ENCODE data around the gene TRAPPC13.
"Not testable (repeated sequence)": the region's sequence is repeated elsewhere in the genome, so short reads cannot be mapped to it uniquely, and the experiment has no call there.

The TRAPPC13 gene

GRCh38 chr5:65676056-65676455 is 51.2 kb downstream of the TRAPPC13 start:
- H3K4me3 ChIP-seq (ENCODE audit: low read depth, low read length); H3K9ac ChIP-seq (ENCODE audit: low read depth, low read length); H3K9me3 ChIP-seq (ENCODE audit: control insufficient read depth, insufficient read depth, low read length); H3K27me3 ChIP-seq (ENCODE audit: control insufficient read depth, insufficient read depth, low read length); H3K4me1 ChIP-seq (ENCODE audit: control insufficient read depth, insufficient read depth, low read length); H3K27ac ChIP-seq (ENCODE audit: low read depth, low read length): not testable (repeated sequence)
- H3K36me3 ChIP-seq (ENCODE audit: control insufficient read depth, insufficient read depth, low read length) = peaks cover 39% of the 10 kb centered on the region

GRCh38 chr5:65682148-65682547 is 57.3 kb downstream of the TRAPPC13 start:
- Histone ChIP-seq H3K9ac (ENCODE audit: low read depth, low read length) (no peak overlapping the region), H3K36me3 (ENCODE audit: control insufficient read depth, insufficient read depth, low read length) (peaks cover 40% of the 10 kb centered on the region)

GRCh38 chr5:65693121-65693520 is 68.3 kb downstream of the TRAPPC13 start:
- peaks cover 16% of the 10 kb centered on the region for H3K36me3 ChIP-seq (ENCODE audit: control insufficient read depth, insufficient read depth, low read length)
- H3K9ac ChIP-seq (ENCODE audit: low read depth, low read length) = no peak overlapping the region
- H3K9me3 ChIP-seq (ENCODE audit: control insufficient read depth, insufficient read depth, low read length) = no peaks in the 10 kb centered on the region
- peaks cover 5% of the 10 kb centered on the region; the same call in 1 of the 2 replicates for H3K4me1 ChIP-seq (ENCODE audit: control insufficient read depth, insufficient read depth, low read length)
- H3K27me3 ChIP-seq (ENCODE audit: control insufficient read depth, insufficient read depth, low read length) = no peaks in the 10 kb centered on the region
- H3K4me3 ChIP-seq (ENCODE audit: low read depth, low read length) = no peak overlapping the region
- H3K27ac ChIP-seq (ENCODE audit: low read depth, low read length) = no peak overlapping the region

More at GRCh38 chr5:65682148-65682547, 57.3 kb downstream of the TRAPPC13 start:
- Histone ChIP-seq H3K4me3 (ENCODE audit: low read depth, low read length) (no peak overlapping the region), H3K27ac (ENCODE audit: low read depth, low read length) (no peak overlapping the region), H3K27me3 (ENCODE audit: control insufficient read depth, insufficient read depth, low read length) (no peaks in the 10 kb centered on the region), H3K4me1 (ENCODE audit: control insufficient read depth, insufficient read depth, low read length) (no peaks in the 10 kb centered on the region), H3K9me3 (ENCODE audit: control insufficient read depth, insufficient read depth, low read length) (no peaks in the 10 kb centered on the region)

- peaks cover 5% of the 10 kb centered on the region; the same call in 1 of the 2 replicates for H3K4me1 ChIP-seq (ENCODE audit: control insufficient read depth, insufficient read depth, low read length)
- H3K27ac ChIP-seq (ENCODE audit: low read depth, low read length) = no peak overlapping the region
- H3K27me3 ChIP-seq (ENCODE audit: control insufficient read depth, insufficient read depth, low read length) = no peaks in the 10 kb centered on the region
- no peaks in the 10 kb centered on the region for H3K9me3 ChIP-seq (ENCODE audit: control insufficient read depth, insufficient read depth, low read length)
- H3K36me3 ChIP-seq (ENCODE audit: control insufficient read depth, insufficient read depth, low read length) = peaks cover 8% of the 10 kb centered on the region
- H3K9ac ChIP-seq (ENCODE audit: low read depth, low read length) = no peak overlapping the region
- H3K4me3 ChIP-seq (ENCODE audit: low read depth, low read length) = no peak overlapping the region
These were observed 70.4 kb downstream of the TRAPPC13 start for GRCh38 chr5:65695162-65695755.

GRCh38 chr5:65695896-65696295 is 71.1 kb downstream of the TRAPPC13 start:
- Histone ChIP-seq H3K27me3 (ENCODE audit: control insufficient read depth, insufficient read depth, low read length) (no peaks in the 10 kb centered on the region), H3K36me3 (ENCODE audit: control insufficient read depth, insufficient read depth, low read length) (peaks cover 8% of the 10 kb centered on the region), H3K9me3 (ENCODE audit: control insufficient read depth, insufficient read depth, low read length) (no peaks in the 10 kb centered on the region), H3K4me1 (ENCODE audit: control insufficient read depth, insufficient read depth, low read length) (peaks cover 5% of the 10 kb centered on the region; the same call in 1 of the 2 replicates), H3K27ac (ENCODE audit: low read depth, low read length) (no peak overlapping the region), H3K9ac (ENCODE audit: low read depth, low read length) (no peak overlapping the region), H3K4me3 (ENCODE audit: low read depth, low read length) (no peak overlapping the region)

GRCh38 chr5:65696892-65697291 is 72.1 kb downstream of the TRAPPC13 start:
- peaks cover 5% of the 10 kb centered on the region for H3K36me3 ChIP-seq (ENCODE audit: control insufficient read depth, insufficient read depth, low read length)
- H3K27me3 ChIP-seq (ENCODE audit: control insufficient read depth, insufficient read depth, low read length) = no peaks in the 10 kb centered on the region
- no peak overlapping the region for H3K27ac ChIP-seq (ENCODE audit: low read depth, low read length)
- H3K9me3 ChIP-seq (ENCODE audit: control insufficient read depth, insufficient read depth, low read length) = no peaks in the 10 kb centered on the region
- H3K9ac ChIP-seq (ENCODE audit: low read depth, low read length) = no peak overlapping the region
- no peak overlapping the region for H3K4me3 ChIP-seq (ENCODE audit: low read depth, low read length)
- peaks cover 5% of the 10 kb centered on the region; the same call in 1 of the 2 replicates for H3K4me1 ChIP-seq (ENCODE audit: control insufficient read depth, insufficient read depth, low read length)

- no peaks in the 10 kb centered on the region for H3K9me3 ChIP-seq (ENCODE audit: control insufficient read depth, insufficient read depth, low read length)
- no peak overlapping the region for H3K27ac ChIP-seq (ENCODE audit: low read depth, low read length)
- H3K4me3 ChIP-seq (ENCODE audit: low read depth, low read length) = no peak overlapping the region
- H3K9ac ChIP-seq (ENCODE audit: low read depth, low read length) = no peak overlapping the region
- H3K36me3 ChIP-seq (ENCODE audit: control insufficient read depth, insufficient read depth, low read length) = peaks cover 19% of the 10 kb centered on the region
- H3K27me3 ChIP-seq (ENCODE audit: control insufficient read depth, insufficient read depth, low read length) = no peaks in the 10 kb centered on the region
- H3K4me1 ChIP-seq (ENCODE audit: control insufficient read depth, insufficient read depth, low read length) = peaks cover 5% of the 10 kb centered on the region; the same call in 1 of the 2 replicates
These were observed 74.5 kb downstream of the TRAPPC13 start for GRCh38 chr5:65699338-65699737.

GRCh38 chr5:65702036-65702435 is 77.2 kb downstream of the TRAPPC13 start:
- Histone ChIP-seq H3K36me3 (ENCODE audit: control insufficient read depth, insufficient read depth, low read length) (peaks cover 22% of the 10 kb centered on the region), H3K4me1 (ENCODE audit: control insufficient read depth, insufficient read depth, low read length) (no peaks in the 10 kb centered on the region), H3K9ac (ENCODE audit: low read depth, low read length) (no peak overlapping the region), H3K27me3 (ENCODE audit: control insufficient read depth, insufficient read depth, low read length) (no peaks in the 10 kb centered on the region), H3K4me3 (ENCODE audit: low read depth, low read length) (no peak overlapping the region), H3K27ac (ENCODE audit: low read depth, low read length) (no peak overlapping the region), H3K9me3 (ENCODE audit: control insufficient read depth, insufficient read depth, low read length) (no peaks in the 10 kb centered on the region)

GRCh38 chr5:65704621-65705239 is 79.9 kb downstream of the TRAPPC13 start:
- Histone ChIP-seq H3K4me3 (ENCODE audit: low read depth, low read length) (no peak overlapping the region), H3K9me3 (ENCODE audit: control insufficient read depth, insufficient read depth, low read length) (no peaks in the 10 kb centered on the region), H3K27ac (ENCODE audit: low read depth, low read length) (no peak overlapping the region), H3K4me1 (ENCODE audit: control insufficient read depth, insufficient read depth, low read length) (no peaks in the 10 kb centered on the region), H3K9ac (ENCODE audit: low read depth, low read length) (no peak overlapping the region), H3K36me3 (ENCODE audit: control insufficient read depth, insufficient read depth, low read length) (peaks cover 33% of the 10 kb centered on the region), H3K27me3 (ENCODE audit: control insufficient read depth, insufficient read depth, low read length) (no peaks in the 10 kb centered on the region)

- Histone ChIP-seq H3K27ac (ENCODE audit: low read depth, low read length) (no peak overlapping the region), H3K9me3 (ENCODE audit: control insufficient read depth, insufficient read depth, low read length) (no peaks in the 10 kb centered on the region), H3K27me3 (ENCODE audit: control insufficient read depth, insufficient read depth, low read length) (no peaks in the 10 kb centered on the region), H3K36me3 (ENCODE audit: control insufficient read depth, insufficient read depth, low read length) (peaks cover 49% of the 10 kb centered on the region), H3K4me3 (ENCODE audit: low read depth, low read length) (no peak overlapping the region), H3K4me1 (ENCODE audit: control insufficient read depth, insufficient read depth, low read length) (no peaks in the 10 kb centered on the region), H3K9ac (ENCODE audit: low read depth, low read length) (no peak overlapping the region)
These were observed 82.8 kb downstream of the TRAPPC13 start for GRCh38 chr5:65707663-65708062.

- H3K27ac ChIP-seq (ENCODE audit: low read depth, low read length) = no peak overlapping the region
- H3K4me3 ChIP-seq (ENCODE audit: low read depth, low read length) = no peak overlapping the region
- peaks cover 47% of the 10 kb centered on the region for H3K36me3 ChIP-seq (ENCODE audit: control insufficient read depth, insufficient read depth, low read length)
- no peaks in the 10 kb centered on the region for H3K9me3 ChIP-seq (ENCODE audit: control insufficient read depth, insufficient read depth, low read length)
- no peaks in the 10 kb centered on the region for H3K27me3 ChIP-seq (ENCODE audit: control insufficient read depth, insufficient read depth, low read length)
- H3K9ac ChIP-seq (ENCODE audit: low read depth, low read length) = no peak overlapping the region
- no peaks in the 10 kb centered on the region for H3K4me1 ChIP-seq (ENCODE audit: control insufficient read depth, insufficient read depth, low read length)
These were observed 83.3 kb downstream of the TRAPPC13 start for GRCh38 chr5:65708145-65708544.

All from HUES48 (cell line).